Transverse colon (tissue), 4 donors: ENCODE measurements around the gene GFPT2. TPM values are rescaled to one million over a fixed set of nuclear protein-coding genes. Genes with fewer than 3 reads are reported as not detected.

Source experiments
- DNase-seq: peaks from one replicate; pipeline ENCODE4 v3.0.0-alpha.2; 2019
- H3K27ac ChIP-seq, 4 donors: fragments of 200-600 bp; sonication (generic); 2 replicates each; pipeline ENCODE4 v1.5.1; 2016 to 2018; ENCODE audit warnings: inconsistent platforms in 4 of 4
- H3K27me3 ChIP-seq: fragments of 200-600 bp; sonication (generic); 2 replicates; pipeline ENCODE4 v1.5.1; 2017; ENCODE audit warnings: inconsistent platforms
- H3K36me3 ChIP-seq, 4 donors: fragments of 200-600 bp; sonication (generic); 2 replicates each; pipeline ENCODE4 v1.5.1; 2017 to 2019; ENCODE audit warnings: inconsistent platforms in 4 of 4
- H3K4me1 ChIP-seq, 4 donors: fragments of 200-600 bp; sonication (generic); 2 replicates each; pipeline ENCODE4 v1.5.1; 2017 to 2020; ENCODE audit warnings: inconsistent platforms in 4 of 4
- H3K4me3 ChIP-seq, 4 donors: fragments of 200-600 bp; sonication (generic); 1 replicate in 1 of 4; 2 replicates in 3 of 4; pipeline versions ENCODE4 v1.5.1 to v1.6.1; 2017 to 2019; ENCODE audit warnings: inconsistent platforms in 4 of 4
- H3K9me3 ChIP-seq, 2 donors: fragments of 200-600 bp; sonication (generic); 2 replicates each; pipeline ENCODE4 v1.5.1; 2017 to 2019; ENCODE audit warnings: inconsistent platforms in 2 of 2
- EP300 ChIP-seq: sonication (generic); formaldehyde crosslinking; IDR thresholded peaks from one replicate; pipeline ENCODE4 v1.6.1; 2017; ENCODE audit warnings: antibody characterized with exemption, low read depth
- POLR2A ChIP-seq: fragments of 450-650 bp; IDR thresholded peaks from one replicate; pipeline ENCODE4 v1.6.1; 2016; ENCODE audit warnings: antibody characterized with exemption, mild to moderate bottlenecking, moderate library complexity
- POLR2AphosphoS5 ChIP-seq, 3 donors: sonication (generic); formaldehyde crosslinking; IDR thresholded peaks; one replicate each; pipeline ENCODE4 v1.6.1; 2016; ENCODE audit warnings: antibody characterized with exemption in 3 of 3
- WGBS, 2 donors: methylation state at CpG; one replicate each; pipeline ENCODE4 v1.1.5; 2018; ENCODE audit warnings: low coverage in 1 of 2; 5-methylcytosine and 5-hydroxymethylcytosine counted together
- in situ Hi-C, 4 donors: fragments of 200-750 bp; cut with MboI; loops; one replicate each; pipeline versions ENCODE4 v1.15.0 to v1.15.1; 2017; ENCODE audit warnings: low sequenced_read_pairs in 3 of 4, low pct_ligation_motif_present in 1 of 4, low pct_unique_long_range_greater_than_20kb in 1 of 4
- intact Hi-C: fragments of 100-400 bp; cut with DNase I; formaldehyde crosslinking; loops from one replicate; pipeline ENCODE4 v1.15.1; 2023; ENCODE audit warnings: low total_unique reads
- total RNA-seq, 4 donors: library from RNA; depleted of rRNA; stranded (reverse); fragments of >200 nt; gene quantifications; one replicate each; pipeline ENCODE4 v1.1.0, GENCODE V29; 2016
- TF ChIP-seq, protein P1 (sequence below), 5 experiments: fragments of 200-600 bp in 3 of 5; fragments of 450-650 bp in 2 of 5; sonication (generic) in 3 of 5; IDR thresholded peaks; 1 replicate in 2 of 5; 2 replicates in 3 of 5; pipeline ENCODE4 v1.5.1; 2016 to 2017; ENCODE audit warnings: antibody characterized with exemption in 5 of 5, inconsistent platforms in 3 of 5, mild to moderate bottlenecking in 2 of 5, moderate library complexity in 1 of 5

The GFPT2 gene
- total RNA-seq, 4 donors from 2014 or later: 5.9 to 47.4 (median 11.2) TPM

DNA sequence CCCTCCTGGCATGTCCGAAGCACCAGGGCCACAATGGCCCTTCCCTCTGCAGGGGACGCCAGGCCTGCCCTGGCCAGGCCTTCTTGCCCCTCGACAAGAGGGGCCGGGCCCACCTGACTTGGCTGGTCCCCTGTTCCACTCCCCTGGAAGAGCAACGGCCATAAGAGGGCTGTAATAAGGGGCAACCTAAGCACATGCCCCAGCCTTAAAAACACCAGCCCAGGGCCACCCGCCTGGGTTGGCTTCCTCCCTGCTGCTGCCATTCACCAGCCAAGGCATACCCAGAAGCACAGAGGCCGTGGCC, 8.5 kb downstream of the GFPT2 start:
- no peak for DNase-seq
- H3K27ac ChIP-seq: no peak overlapping the region
- H3K27me3 ChIP-seq: peaks cover 4% of the 10 kb centered on the region
- peaks cover 0 to 9% (median 2%) of the 10 kb centered on the region in 4 donors for H3K4me1 ChIP-seq
- 84% methylated on average over 7 of the region's 7 CpGs; no CpG with 5 or more reads in 1 of the 2 donors for WGBS, 2 donors
- in situ Hi-C loops: no loop called here
- no peaks in the 10 kb centered on the region for H3K36me3 ChIP-seq
- no peak for TF ChIP-seq POLR2A
- TF ChIP-seq, protein P1, sequence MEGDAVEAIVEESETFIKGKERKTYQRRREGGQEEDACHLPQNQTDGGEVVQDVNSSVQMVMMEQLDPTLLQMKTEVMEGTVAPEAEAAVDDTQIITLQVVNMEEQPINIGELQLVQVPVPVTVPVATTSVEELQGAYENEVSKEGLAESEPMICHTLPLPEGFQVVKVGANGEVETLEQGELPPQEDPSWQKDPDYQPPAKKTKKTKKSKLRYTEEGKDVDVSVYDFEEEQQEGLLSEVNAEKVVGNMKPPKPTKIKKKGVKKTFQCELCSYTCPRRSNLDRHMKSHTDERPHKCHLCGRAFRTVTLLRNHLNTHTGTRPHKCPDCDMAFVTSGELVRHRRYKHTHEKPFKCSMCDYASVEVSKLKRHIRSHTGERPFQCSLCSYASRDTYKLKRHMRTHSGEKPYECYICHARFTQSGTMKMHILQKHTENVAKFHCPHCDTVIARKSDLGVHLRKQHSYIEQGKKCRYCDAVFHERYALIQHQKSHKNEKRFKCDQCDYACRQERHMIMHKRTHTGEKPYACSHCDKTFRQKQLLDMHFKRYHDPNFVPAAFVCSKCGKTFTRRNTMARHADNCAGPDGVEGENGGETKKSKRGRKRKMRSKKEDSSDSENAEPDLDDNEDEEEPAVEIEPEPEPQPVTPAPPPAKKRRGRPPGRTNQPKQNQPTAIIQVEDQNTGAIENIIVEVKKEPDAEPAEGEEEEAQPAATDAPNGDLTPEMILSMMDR (IDR thresholded peaks at IDR 0.05): no peak
- no peak for TF ChIP-seq POLR2AphosphoS5 (IDR thresholded peaks at IDR 0.05)
- no peak for TF ChIP-seq EP300
- intact Hi-C loops: no loop called here
- H3K4me3 ChIP-seq: no peak overlapping the region
- H3K9me3 ChIP-seq: no peaks in the 10 kb centered on the region

DNA sequence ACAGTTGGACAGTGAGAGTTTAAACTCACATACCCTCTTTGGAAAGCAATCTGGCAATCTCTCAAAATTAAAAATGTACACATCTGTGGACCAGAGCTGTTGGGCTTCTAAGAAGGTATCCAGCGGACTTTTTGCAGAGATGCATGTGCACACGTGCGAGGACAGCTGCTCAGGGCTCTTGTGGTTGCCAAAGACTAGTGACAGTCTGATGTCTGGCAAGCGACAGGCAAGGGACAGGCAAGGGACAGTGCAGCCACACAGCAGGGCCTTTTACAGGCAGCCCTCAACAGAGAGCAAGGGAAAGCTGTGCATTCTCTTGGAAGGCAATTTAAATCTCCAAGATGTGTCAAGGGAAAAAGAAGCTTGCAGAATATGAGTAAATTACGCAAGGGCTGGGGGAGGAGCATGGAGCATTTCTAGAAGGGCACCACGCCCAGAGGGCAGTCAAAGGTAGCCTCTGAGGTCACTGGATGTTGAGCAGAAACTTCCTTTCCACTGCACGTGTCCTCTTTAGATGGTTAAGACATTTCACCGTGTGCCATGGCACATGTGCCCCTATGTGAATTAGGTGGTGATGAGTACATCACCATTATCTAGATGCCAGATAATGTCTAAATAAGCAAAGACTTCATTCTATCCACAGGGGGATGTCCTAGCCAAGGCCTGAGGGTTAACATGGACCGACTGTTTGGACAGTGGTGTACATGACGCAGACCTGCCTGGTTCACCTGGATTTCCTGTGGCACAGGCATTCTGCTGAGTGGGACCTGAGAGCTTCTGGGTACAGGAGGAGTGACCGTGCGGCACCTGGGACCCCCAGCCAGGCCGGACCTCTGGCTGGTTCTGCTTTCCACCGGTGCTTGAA, 9.1 kb downstream of the GFPT2 start:
- intact Hi-C loops: no loop called here
- no peaks in the 10 kb centered on the region for H3K36me3 ChIP-seq
- H3K27me3 ChIP-seq: peaks cover 4% of the 10 kb centered on the region
- peaks cover 0 to 9% (median 2%) of the 10 kb centered on the region in 4 donors for H3K4me1 ChIP-seq
- DNase-seq: no peak
- no peak for TF ChIP-seq EP300
- no peak for TF ChIP-seq POLR2A
- TF ChIP-seq, protein P1 (IDR thresholded peaks at IDR 0.05): no peak
- TF ChIP-seq POLR2AphosphoS5 (IDR thresholded peaks at IDR 0.05): no peak
- H3K27ac ChIP-seq: no peak overlapping the region
- in situ Hi-C loops: no loop called here
- H3K4me3 ChIP-seq: no peak overlapping the region
- 0 to 67% methylated on average over 1 to 14 of the region's 14 CpGs for WGBS, 2 donors
- H3K9me3 ChIP-seq: no peaks in the 10 kb centered on the region

DNA sequence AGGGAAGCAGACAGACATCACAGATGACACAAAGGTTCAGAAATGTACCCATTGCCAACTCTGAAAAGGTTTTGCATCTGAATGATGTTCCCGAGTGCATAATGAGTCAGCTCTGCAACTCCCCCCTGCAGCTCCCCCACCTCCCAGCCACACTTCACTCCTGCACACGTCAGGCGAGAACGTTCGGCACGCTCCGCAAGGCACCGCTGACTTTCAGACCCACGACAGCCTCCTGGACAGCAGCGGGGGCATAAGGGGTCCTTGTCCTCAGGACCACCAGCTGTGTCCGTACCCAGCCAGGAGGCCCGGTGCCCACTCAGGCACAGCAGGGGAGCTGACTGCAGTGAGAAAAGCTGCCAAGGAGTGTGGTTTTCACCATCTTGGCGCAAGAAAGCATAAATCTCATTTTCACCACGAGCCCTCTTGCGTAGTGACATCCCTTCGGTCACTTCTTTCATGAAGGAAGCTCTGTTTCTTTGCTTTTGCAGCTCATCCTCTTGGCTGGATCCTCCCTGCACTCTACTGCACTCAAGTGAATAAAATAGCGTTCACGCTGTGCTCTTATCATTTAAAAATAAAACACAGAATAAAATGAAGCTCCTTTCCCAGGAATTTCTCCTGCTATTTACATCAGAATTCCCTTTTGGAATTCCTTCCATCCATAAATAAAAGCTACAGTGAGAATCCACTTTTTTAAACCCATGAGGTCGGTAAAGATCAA, 9.9 kb downstream of the GFPT2 start:
- H3K27me3 ChIP-seq: peaks cover 4% of the 10 kb centered on the region
- intact Hi-C loops (no loop called here), in situ Hi-C loops (no loop called here)
- no peak overlapping the region for H3K27ac ChIP-seq
- no peak for DNase-seq
- no peak overlapping the region for H3K4me3 ChIP-seq
- WGBS, 2 donors: 31 to 61% methylated on average over 5 to 19 of the region's 19 CpGs
- peaks cover 0 to 9% (median 2%) of the 10 kb centered on the region in 4 donors for H3K4me1 ChIP-seq
- TF ChIP-seq POLR2AphosphoS5 (IDR thresholded peaks at IDR 0.05) (no peak), EP300 (no peak), POLR2A (no peak)
- TF ChIP-seq, protein P1 (IDR thresholded peaks at IDR 0.05): no peak
- H3K9me3 ChIP-seq: no peaks in the 10 kb centered on the region
- no peaks in the 10 kb centered on the region for H3K36me3 ChIP-seq

DNA sequence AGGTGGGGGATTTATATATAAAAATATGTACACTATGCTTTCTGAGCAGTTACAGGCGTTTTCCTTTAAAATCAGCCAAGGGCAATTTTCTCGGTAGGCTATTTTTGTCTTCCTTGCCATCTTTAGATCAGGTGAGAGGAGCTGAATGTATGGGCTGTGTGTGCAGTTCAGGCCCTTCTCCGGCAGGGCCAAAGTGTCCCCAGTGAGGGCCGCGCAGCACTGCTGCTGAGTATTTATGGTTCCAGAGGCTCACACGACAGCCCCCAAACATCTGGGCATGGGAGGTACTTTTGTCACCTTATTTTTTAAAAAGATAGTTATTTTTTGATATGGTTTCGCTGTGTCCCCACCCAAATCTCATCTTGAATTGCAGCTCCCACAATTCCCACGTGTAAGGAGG, 11.5 kb downstream of the GFPT2 start:
- H3K27ac ChIP-seq: no peak overlapping the region
- peaks cover 0 to 9% (median 2%) of the 10 kb centered on the region in 4 donors for H3K4me1 ChIP-seq
- H3K4me3 ChIP-seq: no peak overlapping the region
- H3K9me3 ChIP-seq: no peaks in the 10 kb centered on the region
- intact Hi-C loops: no loop called here
- H3K36me3 ChIP-seq: no peaks in the 10 kb centered on the region
- in situ Hi-C loops: no loop called here
- DNase-seq: no peak
- TF ChIP-seq POLR2A: no peak
- TF ChIP-seq, protein P1 (IDR thresholded peaks at IDR 0.05): no peak
- TF ChIP-seq EP300: no peak
- no peak for TF ChIP-seq POLR2AphosphoS5 (IDR thresholded peaks at IDR 0.05)
- 64 to 89% methylated on average over 4 to 8 of the region's 8 CpGs for WGBS, 2 donors
- H3K27me3 ChIP-seq: peaks cover 4% of the 10 kb centered on the region
